ENCODE results near the gene CITED2. TPM values are rescaled to one million over a fixed set of nuclear protein-coding genes. Genes with fewer than 3 reads are reported as not detected.

CITED2 gene
- polyA plus RNA-seq, 3 donors, result 22.9 to 71.6 (median 43.9) TPM

DNA sequence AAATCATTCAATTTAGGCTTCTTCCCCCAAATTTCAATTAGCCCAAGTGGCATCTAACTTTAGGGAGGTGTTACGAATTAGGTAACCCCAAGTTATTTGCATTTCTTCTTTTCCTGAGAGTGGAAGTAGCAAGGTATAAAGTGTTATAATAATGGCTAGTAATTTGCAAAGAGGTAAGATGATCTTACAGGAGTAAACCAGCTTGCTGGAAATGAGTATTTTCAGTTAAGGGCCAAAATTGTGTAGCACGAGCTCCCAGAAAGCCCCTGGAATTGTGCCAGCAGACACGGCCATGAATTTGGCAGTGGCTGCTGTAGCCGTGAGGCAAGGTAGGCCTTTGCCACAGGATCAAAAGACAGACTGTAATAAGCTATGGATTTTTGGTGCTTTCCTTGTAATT is 38.0 kb downstream of the CITED2 start:
- WGBS (ENCODE audit: insufficient coverage), result 34% methylated on average over 3 of the region's 4 CpGs
- H3K79me2 ChIP-seq (ENCODE audit: insufficient read depth, low read length), result no peaks in the 10 kb centered on the region
- H3K27me3 ChIP-seq (ENCODE audit: control insufficient read depth in 2 of 2, insufficient read depth in 2 of 2, low read length in 2 of 2), result no peaks in the 10 kb centered on the region
- Mint-ChIP-seq H3K36me3 (peaks cover 3 to 6% of the 10 kb centered on the region in 2 donors), H3K4me3 (no peak overlapping the region), H3K9me3 (peaks cover 0 to 9% (median 2%) of the 10 kb centered on the region in 7 donors), H3K27ac (peak overlapping the region; percentile 87 to 99 (median 97)), H3K27me3 (ENCODE audit: low read depth in 3 of 3) (peaks cover 0 to 2% (median 0%) of the 10 kb centered on the region in 3 donors), H3K4me1 (peaks cover 62% of the 10 kb centered on the region)
- no peaks in the 10 kb centered on the region for H3K9me3 ChIP-seq (replicated peaks in 1 of 2; ENCODE audit: control insufficient read depth in 1 of 2, insufficient read depth in 1 of 2, low read length in 2 of 2)
- H4K20me1 ChIP-seq (ENCODE audit: insufficient read depth, low read length), result no peaks in the 10 kb centered on the region
- H3K4me2 ChIP-seq (replicated peaks; ENCODE audit: extremely low read depth, low read length, poor library complexity, severe bottlenecking), result no peak overlapping the region
- H3K4me3 ChIP-seq (replicated peaks in 1 of 3; ENCODE audit: low read depth in 2 of 3, low read length in 3 of 3), result peak overlapping the region in 1 of 3 experiments; percentile 1
- DNase-seq, result peak; percentile 44 to 70 (median 48)
- peak overlapping the region; percentile 46 to 91 for H3K27ac ChIP-seq (ENCODE audit: low read depth in 1 of 2, low read length in 2 of 2)
- H3K36me3 ChIP-seq (replicated peaks in 1 of 2; ENCODE audit: control insufficient read depth in 1 of 2, insufficient read depth in 2 of 2, low read length in 2 of 2), result no peaks in the 10 kb centered on the region
- no peak overlapping the region for H2AFZ ChIP-seq (ENCODE audit: insufficient read depth, low read depth, low read length, poor library complexity, severe bottlenecking)
- H3K9ac ChIP-seq (ENCODE audit: insufficient read depth, low read length, poor library complexity, severe bottlenecking), result no peak overlapping the region
- TF ChIP-seq, protein P1, sequence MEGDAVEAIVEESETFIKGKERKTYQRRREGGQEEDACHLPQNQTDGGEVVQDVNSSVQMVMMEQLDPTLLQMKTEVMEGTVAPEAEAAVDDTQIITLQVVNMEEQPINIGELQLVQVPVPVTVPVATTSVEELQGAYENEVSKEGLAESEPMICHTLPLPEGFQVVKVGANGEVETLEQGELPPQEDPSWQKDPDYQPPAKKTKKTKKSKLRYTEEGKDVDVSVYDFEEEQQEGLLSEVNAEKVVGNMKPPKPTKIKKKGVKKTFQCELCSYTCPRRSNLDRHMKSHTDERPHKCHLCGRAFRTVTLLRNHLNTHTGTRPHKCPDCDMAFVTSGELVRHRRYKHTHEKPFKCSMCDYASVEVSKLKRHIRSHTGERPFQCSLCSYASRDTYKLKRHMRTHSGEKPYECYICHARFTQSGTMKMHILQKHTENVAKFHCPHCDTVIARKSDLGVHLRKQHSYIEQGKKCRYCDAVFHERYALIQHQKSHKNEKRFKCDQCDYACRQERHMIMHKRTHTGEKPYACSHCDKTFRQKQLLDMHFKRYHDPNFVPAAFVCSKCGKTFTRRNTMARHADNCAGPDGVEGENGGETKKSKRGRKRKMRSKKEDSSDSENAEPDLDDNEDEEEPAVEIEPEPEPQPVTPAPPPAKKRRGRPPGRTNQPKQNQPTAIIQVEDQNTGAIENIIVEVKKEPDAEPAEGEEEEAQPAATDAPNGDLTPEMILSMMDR (IDR thresholded peaks at IDR 0.05), result no peak
- peaks cover 57 to 68% of the 10 kb centered on the region in 2 donors for H3K4me1 ChIP-seq (ENCODE audit: control insufficient read depth in 1 of 2, insufficient read depth in 2 of 2, low read length in 2 of 2)
- intact Hi-C loops (cut with micrococcal nuclease), result loop anchor here (5.0 to 10.0 kb wide), 2 partner anchors 44 to 708 kb away; partner anchors contain the start of gene TXLNB (in 2 of the 2)

DNA sequence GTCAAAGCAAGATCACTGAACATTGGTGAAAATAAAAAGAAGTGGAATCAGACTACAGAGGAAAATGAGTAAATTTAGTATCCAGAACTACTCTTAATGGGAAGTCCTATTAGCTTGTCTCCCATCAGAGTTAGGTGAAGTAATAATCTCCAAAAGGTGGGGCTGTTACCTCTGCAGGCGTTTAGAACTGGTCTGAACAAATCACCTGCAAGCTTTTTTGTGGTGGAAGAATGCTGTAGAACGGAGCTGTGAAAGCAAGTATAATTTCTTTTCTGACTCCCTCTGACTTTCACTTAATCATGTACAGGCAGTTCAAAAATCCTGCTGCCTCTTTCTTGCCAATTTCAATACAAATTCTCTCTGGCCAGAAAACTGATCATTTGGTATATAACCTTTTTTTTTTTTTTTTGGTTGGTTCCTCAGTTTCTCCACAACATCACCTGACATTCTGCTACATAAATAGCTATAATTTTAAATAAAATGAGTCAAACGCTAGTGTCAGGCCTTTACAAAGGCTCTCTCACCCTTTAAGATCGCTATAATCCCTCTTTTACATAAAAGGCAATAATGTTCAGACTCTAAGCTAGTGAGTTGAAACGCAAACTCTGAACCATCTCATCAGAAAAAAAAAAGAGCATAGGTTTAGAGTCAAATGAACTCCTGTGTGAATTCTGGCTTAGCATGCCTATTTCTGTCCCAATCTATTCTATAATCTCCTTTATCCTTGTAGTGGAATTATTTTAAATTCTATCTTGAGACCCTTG is 38.8 kb downstream of the CITED2 start:
- peaks cover 68% of the 10 kb centered on the region for H3K4me1 Mint-ChIP-seq
- Histone ChIP-seq H3K27ac (ENCODE audit: low read depth in 1 of 2, low read length in 2 of 2) (peak overlapping the region in 1 of 2 donors; percentile 91), H3K79me2 (ENCODE audit: insufficient read depth, low read length) (no peaks in the 10 kb centered on the region), H3K4me2 (replicated peaks; ENCODE audit: extremely low read depth, low read length, poor library complexity, severe bottlenecking) (peak overlapping the region; percentile 4), H3K4me1 (ENCODE audit: control insufficient read depth in 1 of 2, insufficient read depth in 2 of 2, low read length in 2 of 2) (peaks cover 57 to 65% of the 10 kb centered on the region in 2 donors), H3K36me3 (replicated peaks in 1 of 2; ENCODE audit: control insufficient read depth in 1 of 2, insufficient read depth in 2 of 2, low read length in 2 of 2) (no peaks in the 10 kb centered on the region), H4K20me1 (ENCODE audit: insufficient read depth, low read length) (no peaks in the 10 kb centered on the region), H2AFZ (ENCODE audit: insufficient read depth, low read depth, low read length, poor library complexity, severe bottlenecking) (no peak overlapping the region), H3K4me3 (replicated peaks in 1 of 3; ENCODE audit: low read depth in 2 of 3, low read length in 3 of 3) (no peak overlapping the region), H3K9me3 (replicated peaks in 1 of 2; ENCODE audit: control insufficient read depth in 1 of 2, insufficient read depth in 1 of 2, low read length in 2 of 2) (no peaks in the 10 kb centered on the region), H3K9ac (ENCODE audit: insufficient read depth, low read length, poor library complexity, severe bottlenecking) (peak overlapping the region; percentile 31), H3K27me3 (ENCODE audit: control insufficient read depth in 2 of 2, insufficient read depth in 2 of 2, low read length in 2 of 2) (no peaks in the 10 kb centered on the region)
- TF ChIP-seq, protein P1 (IDR thresholded peaks at IDR 0.05), result no peak
- H3K36me3 Mint-ChIP-seq, result peaks cover 3% of the 10 kb centered on the region in 2 donors
- H3K27ac Mint-ChIP-seq, result peak overlapping the region; percentile 92 to 99 (median 97)
- H3K27me3 Mint-ChIP-seq (ENCODE audit: low read depth in 3 of 3), result peaks cover 0 to 2% (median 0%) of the 10 kb centered on the region in 3 donors
- peaks cover 0 to 4% (median 2%) of the 10 kb centered on the region in 7 donors for H3K9me3 Mint-ChIP-seq
- intact Hi-C loops (cut with micrococcal nuclease), result loop anchor here (5.0 to 10.0 kb wide), 2 partner anchors 43 to 709 kb away; partner anchors contain the start of gene TXLNB (in 2 of the 2)
- WGBS (ENCODE audit: insufficient coverage), result no CpG with 5 or more reads among the region's 5 CpGs
- no peak overlapping the region for H3K4me3 Mint-ChIP-seq
- DNase-seq, result no peak
